Natural killer cell (primary cell): ENCODE data around the gene MAP3K10. TPM values are rescaled to one million over a fixed set of nuclear protein-coding genes. Genes with fewer than 3 reads are reported as not detected.
A peak's percentile ranks its signal among the peaks of the same experiment; 100 is the strongest.

Experiments
- ATAC-seq, 3 donors: fragments of 150-1000 bp in 2 of 3; fragments of 200-7000 bp in 1 of 3; cut with Tn5 transposase; 1 replicate in 1 of 3; 2 replicates in 2 of 3; pipeline ENCODE4 v1.10.0; 2021; ENCODE audit warnings: mild to moderate bottlenecking in 2 of 3, moderate library complexity in 2 of 3
- DNase-seq, 2 donors: peaks; one replicate each; pipeline versions ENCODE4 v3.0.0 to v3.0.0-alpha.2; 2013 to 2021; ENCODE audit warnings: mixed read lengths in 1 of 2
- H3K27ac ChIP-seq: one replicate; pipeline ENCODE4 v1.5.1; 2013; ENCODE audit warnings: mild to moderate bottlenecking, low read length
- H3K27me3 ChIP-seq: one replicate; pipeline ENCODE4 v1.6.1; 2013; ENCODE audit warnings: low read length; ENCODE audit not compliant: control insufficient read depth, insufficient read depth
- H3K36me3 ChIP-seq: one replicate; pipeline ENCODE4 v1.6.1; 2013; ENCODE audit warnings: low read length; ENCODE audit not compliant: control insufficient read depth, insufficient read depth
- H3K4me1 ChIP-seq: one replicate; pipeline ENCODE4 v1.6.1; 2013; ENCODE audit warnings: low read length; ENCODE audit not compliant: control insufficient read depth, insufficient read depth
- H3K4me3 ChIP-seq: one replicate; pipeline ENCODE4 v1.5.1; 2013; ENCODE audit warnings: low read length
- H3K9me3 ChIP-seq: one replicate; pipeline ENCODE4 v1.6.1; 2013; ENCODE audit warnings: low read length; ENCODE audit not compliant: control insufficient read depth, insufficient read depth
- H3K27ac Mint-ChIP-seq, 2 donors: one replicate each; pipeline ENCODE4 v1.8.0; 2022; ENCODE audit warnings: mild to moderate bottlenecking in 2 of 2, mixed read lengths in 2 of 2, moderate library complexity in 1 of 2
- H3K27me3 Mint-ChIP-seq, 2 donors: one replicate each; pipeline ENCODE4 v1.8.0; 2022; ENCODE audit warnings: low read depth in 2 of 2, mixed read lengths in 2 of 2
- H3K36me3 Mint-ChIP-seq: one replicate; pipeline ENCODE4 v1.8.0; 2022; ENCODE audit warnings: mixed read lengths
- H3K4me1 Mint-ChIP-seq, 2 donors: one replicate each; pipeline ENCODE4 v1.8.0; 2022; ENCODE audit warnings: mixed read lengths in 2 of 2
- H3K4me3 Mint-ChIP-seq: one replicate; pipeline ENCODE4 v1.8.0; 2022; ENCODE audit warnings: mild to moderate bottlenecking, moderate library complexity, mixed read lengths
- H3K9me3 Mint-ChIP-seq, 2 donors: one replicate each; pipeline ENCODE4 v1.8.0; 2022; ENCODE audit warnings: mixed read lengths in 2 of 2
- CTCF ChIP-seq: fragments of 200-600 bp; IDR thresholded peaks from one replicate; pipeline ENCODE4 v1.8.0; 2022; ENCODE audit warnings: antibody characterized with exemption
- WGBS: methylation state at CpG from one replicate; pipeline ENCODE4 v1.1.7; 2013; ENCODE audit warnings: missing lambda C conversion rate; ENCODE audit not compliant: insufficient coverage; 5-methylcytosine and 5-hydroxymethylcytosine counted together
- intact Hi-C: fragments of 100-400 bp; cut with micrococcal nuclease; formaldehyde crosslinking; loops from one replicate; pipeline ENCODE4 v1.14.2; 2022
- total RNA-seq, 4 donors: library from RNA; stranded (reverse); fragments of 120-200 nt in 1 of 4; gene quantifications; one replicate each; pipeline versions ENCODE4 v1.2.3 to v1.2.4, GENCODE V29; 2013 to 2022

Gene MAP3K10
- total RNA-seq, 3 donors from 2014 or later (not counting 1 experiment from before 2014, with no cell fraction given): 27.1 to 39.0 (median 36.0) TPM

- Mint-ChIP-seq H3K27me3 (no peaks in the 10 kb centered on the region), H3K27ac (peak overlapping the region; percentile 36 to 61), H3K36me3 (peaks cover 6% of the 10 kb centered on the region), H3K4me1 (peaks cover 48 to 73% of the 10 kb centered on the region in 2 donors), H3K9me3 (no peaks in the 10 kb centered on the region), H3K4me3 (no peak overlapping the region)
- Histone ChIP-seq H3K27ac (no peak overlapping the region), H3K4me1 (no peaks in the 10 kb centered on the region), H3K9me3 (no peaks in the 10 kb centered on the region), H3K27me3 (no peaks in the 10 kb centered on the region), H3K36me3 (peaks cover 41% of the 10 kb centered on the region), H3K4me3 (no peak overlapping the region)
- intact Hi-C loops: no loop called here
- 88% methylated on average over 3 of the region's 3 CpGs for WGBS
- no peak for TF ChIP-seq CTCF
- DNase-seq: no peak
- peak in 1 of 3 donors; percentile 10 for ATAC-seq
Observed at GRCh38 chr19:40255619-40256166, 64.5 kb downstream of the MAP3K10 start.

GRCh38 chr19:40256512-40256911, 65.3 kb downstream of the MAP3K10 start:
- Histone ChIP-seq H3K9me3 (no peaks in the 10 kb centered on the region), H3K27me3 (no peaks in the 10 kb centered on the region), H3K27ac (no peak overlapping the region), H3K36me3 (peaks cover 38% of the 10 kb centered on the region), H3K4me1 (no peaks in the 10 kb centered on the region), H3K4me3 (no peak overlapping the region)
- no peak for TF ChIP-seq CTCF
- Mint-ChIP-seq H3K4me3 (no peak overlapping the region), H3K9me3 (no peaks in the 10 kb centered on the region), H3K36me3 (peaks cover 6% of the 10 kb centered on the region), H3K27ac (no peak overlapping the region), H3K27me3 (no peaks in the 10 kb centered on the region), H3K4me1 (peaks cover 46 to 73% of the 10 kb centered on the region in 2 donors)
- WGBS: 97% methylated on average over 5 of the region's 8 CpGs
- DNase-seq (no peak), ATAC-seq (no peak)
- intact Hi-C loops: no loop called here

- 91% methylated on average over 9 of the region's 9 CpGs for WGBS
- Histone ChIP-seq H3K9me3 (no peaks in the 10 kb centered on the region), H3K27ac (no peak overlapping the region), H3K4me3 (no peak overlapping the region), H3K27me3 (no peaks in the 10 kb centered on the region), H3K4me1 (no peaks in the 10 kb centered on the region), H3K36me3 (peaks cover 35% of the 10 kb centered on the region)
- no peak overlapping the region for H3K27ac Mint-ChIP-seq
- no peak for TF ChIP-seq CTCF
- intact Hi-C loops: no loop called here
- peaks cover 48 to 73% of the 10 kb centered on the region in 2 donors for H3K4me1 Mint-ChIP-seq
- H3K36me3 Mint-ChIP-seq: peaks cover 6% of the 10 kb centered on the region
- H3K9me3 Mint-ChIP-seq: no peaks in the 10 kb centered on the region
- no peaks in the 10 kb centered on the region for H3K27me3 Mint-ChIP-seq
- DNase-seq (no peak), ATAC-seq (no peak)
- H3K4me3 Mint-ChIP-seq: no peak overlapping the region
Observed at GRCh38 chr19:40257096-40257517, 65.9 kb downstream of the MAP3K10 start.

GRCh38 chr19:40261631-40262030, 70.4 kb downstream of the MAP3K10 start:
- DNase-seq: no peak
- Mint-ChIP-seq H3K36me3 (no peaks in the 10 kb centered on the region), H3K27me3 (no peaks in the 10 kb centered on the region), H3K4me1 (peaks cover 44 to 72% of the 10 kb centered on the region in 2 donors), H3K4me3 (no peak overlapping the region), H3K27ac (peak overlapping the region; percentile 50 to 60), H3K9me3 (no peaks in the 10 kb centered on the region)
- WGBS: 94% methylated on average over 6 of the region's 8 CpGs
- intact Hi-C loops: no loop called here
- H3K9me3 ChIP-seq: no peaks in the 10 kb centered on the region
- H3K4me1 ChIP-seq: no peaks in the 10 kb centered on the region
- no peak for TF ChIP-seq CTCF
- H3K36me3 ChIP-seq: peaks cover 23% of the 10 kb centered on the region
- no peaks in the 10 kb centered on the region for H3K27me3 ChIP-seq
- H3K27ac ChIP-seq: no peak overlapping the region
- no peak overlapping the region for H3K4me3 ChIP-seq
- ATAC-seq: no peak
